Activated CD8-positive, alpha-beta memory T cell treated with anti-CD3 and anti-CD28 coated beads, Interleukin-2, amount 50 U/mL, for 1 hour (primary cell): Measurements from ENCODE around the gene STK26.
"Not testable (repeated sequence)": the region's sequence is repeated elsewhere in the genome, so short reads cannot be mapped to it uniquely, and the experiment has no call there.

ENCODE experiments used
- DNase-seq: peaks from one replicate; pipeline ENCODE4 v3.0.0-alpha.2; 2020; ENCODE audit errors: extremely low read depth

Gene STK26

GRCh38 chrX:132093239-132093860 is 70.2 kb downstream of the STK26 start:
- DNase-seq = no peak

- no peak for DNase-seq
These were observed 71.1 kb downstream of the STK26 start for GRCh38 chrX:132094164-132094563.

- DNase-seq = not testable (repeated sequence)
These were observed 75.6 kb downstream of the STK26 start for GRCh38 chrX:132098704-132099103.

- DNase-seq = no peak
These were observed 78.1 kb downstream of the STK26 start for GRCh38 chrX:132101206-132101605.

- no peak for DNase-seq
These were observed 78.7 kb downstream of the STK26 start for GRCh38 chrX:132101799-132102198.

- no peak for DNase-seq
These were observed 84.2 kb downstream of the STK26 start for GRCh38 chrX:132107291-132107690.

GRCh38 chrX:132114607-132115006 is 91.5 kb downstream of the STK26 start:
- no peak for DNase-seq

- no peak for DNase-seq
These were observed 92.7 kb downstream of the STK26 start for GRCh38 chrX:132115792-132116191.

- no peak for DNase-seq
These were observed 95.3 kb downstream of the STK26 start for GRCh38 chrX:132118358-132118757.

GRCh38 chrX:132119283-132119682 is 96.2 kb downstream of the STK26 start:
- DNase-seq = no peak

- no peak for DNase-seq
These were observed 96.9 kb downstream of the STK26 start for GRCh38 chrX:132119821-132120515.

GRCh38 chrX:132120913-132121312 is 97.8 kb downstream of the STK26 start:
- DNase-seq = no peak
